HEK293 (cell line): ENCODE measurements around the gene USP44.

ENCODE experiments used
- CTCF ChIA-PET: fragments of 350-600 bp; formaldehyde crosslinking; extraction: SDS; loops from one replicate; lab custom pipeline; 2021; ENCODE audit warnings: antibody characterized with exemption; lab: Yijun Ruan, JAX
- POLR2A ChIA-PET: fragments of 300-600 bp; formaldehyde crosslinking; extraction: SDS; loops from one replicate; lab custom pipeline; 2020; ENCODE audit warnings: antibody characterized with exemption, inconsistent platforms; lab: Yijun Ruan, JAX
- H3K27ac ChIP-seq: fragments of 200-500 bp; sonication (Bioruptor generic); 2 replicates; pipeline ENCODE4 v1.5.1; 2014; ENCODE audit warnings: low read depth, low read length, control low read depth, inconsistent platforms; ENCODE audit errors: extremely low read depth
- H3K36me3 ChIP-seq, 2 experiments: fragments of 200-500 bp in 1 of 2; sonication (Bioruptor generic) in 1 of 2; 1 replicate in 1 of 2; 2 replicates in 1 of 2; pipeline ENCODE4 v1.5.1; 2014 to 2017; ENCODE audit warnings: inconsistent platforms in 2 of 2, low read length in 2 of 2; ENCODE audit not compliant: control insufficient read depth in 2 of 2, insufficient read depth in 1 of 2
- H3K4me1 ChIP-seq: fragments of 200-500 bp; sonication (Bioruptor generic); 2 replicates; pipeline ENCODE4 v1.5.1; 2014; ENCODE audit warnings: mild to moderate bottlenecking, low read length, inconsistent platforms; ENCODE audit not compliant: control insufficient read depth, insufficient read depth
- H3K4me3 ChIP-seq: 2 replicates; pipeline ENCODE4 v1.5.1; 2011; ENCODE audit warnings: low read depth, mild to moderate bottlenecking, control low read depth, low read length, moderate library complexity
- H3K9me3 ChIP-seq: fragments of 200-500 bp; sonication (Bioruptor generic); 2 replicates; pipeline ENCODE4 v1.5.1; 2014; ENCODE audit warnings: low read depth, low read length, inconsistent platforms; ENCODE audit not compliant: control insufficient read depth, insufficient read depth
- ZBTB48 ChIP-seq: fragments of 450-650 bp; formaldehyde crosslinking; IDR thresholded peaks from 2 replicates; pipeline ENCODE4 v1.5.1; 2016; ENCODE audit warnings: missing biosample characterization, missing genetic modification characterization
- ZNF558 ChIP-seq: fragments of 450-650 bp; formaldehyde crosslinking; IDR thresholded peaks from 2 replicates; pipeline ENCODE4 v1.5.1; 2016; ENCODE audit warnings: missing biosample characterization, missing genetic modification characterization
- ZNF561 ChIP-seq: fragments of 450-650 bp; IDR thresholded peaks from 2 replicates; pipeline ENCODE4 v1.5.1; 2018; ENCODE audit warnings: missing biosample characterization, missing genetic modification characterization, borderline replicate concordance
- ZNF596 ChIP-seq: fragments of 450-650 bp; IDR thresholded peaks from 2 replicates; pipeline ENCODE4 v1.5.0; 2018; ENCODE audit warnings: missing biosample characterization, mild to moderate bottlenecking, missing genetic modification characterization, moderate library complexity
- ZNF600 ChIP-seq: fragments of 450-650 bp; formaldehyde crosslinking; IDR thresholded peaks from 2 replicates; pipeline ENCODE4 v1.5.1; 2016; ENCODE audit warnings: missing biosample characterization, missing genetic modification characterization
- ZNF626 ChIP-seq: fragments of 450-650 bp; sonication (Bioruptor Pico); formaldehyde crosslinking; IDR thresholded peaks from 2 replicates; pipeline ENCODE4 v1.5.1; 2018; ENCODE audit warnings: missing biosample characterization, missing genetic modification characterization, inconsistent platforms
- ZNF629 ChIP-seq: fragments of 450-650 bp; formaldehyde crosslinking; IDR thresholded peaks from 2 replicates; pipeline ENCODE4 v1.5.1; 2017; ENCODE audit warnings: missing biosample characterization, missing genetic modification characterization
- ZNF658 ChIP-seq: fragments of 450-650 bp; formaldehyde crosslinking; IDR thresholded peaks from 2 replicates; pipeline ENCODE4; 2016; ENCODE audit warnings: missing biosample characterization, missing genetic modification characterization
- ZNF768 ChIP-seq: fragments of 450-650 bp; formaldehyde crosslinking; IDR thresholded peaks from 2 replicates; pipeline ENCODE4 v1.5.1; 2018; ENCODE audit warnings: missing biosample characterization, mild to moderate bottlenecking, missing genetic modification characterization
- ZNF776 ChIP-seq: fragments of 450-650 bp; formaldehyde crosslinking; IDR thresholded peaks from 2 replicates; pipeline ENCODE4 v1.5.0; 2017; ENCODE audit warnings: missing biosample characterization, missing genetic modification characterization, borderline replicate concordance
- TF ChIP-seq, protein P1 (sequence below): fragments of 450-650 bp; formaldehyde crosslinking; IDR thresholded peaks from 2 replicates; pipeline ENCODE4 v1.5.1; 2016; ENCODE audit warnings: missing biosample characterization, missing genetic modification characterization, borderline replicate concordance
- TF ChIP-seq, protein P2 (sequence below): fragments of 450-650 bp; formaldehyde crosslinking; IDR thresholded peaks from 2 replicates; pipeline ENCODE4 v1.5.1; 2016; ENCODE audit warnings: missing biosample characterization, missing genetic modification characterization, borderline replicate concordance
- TF ChIP-seq, protein P3 (sequence below): fragments of 450-650 bp; formaldehyde crosslinking; IDR thresholded peaks from 2 replicates; pipeline ENCODE4 v1.5.1; 2016; ENCODE audit warnings: missing biosample characterization, missing genetic modification characterization, low read depth
- TF ChIP-seq, protein P4 (sequence below): fragments of 450-650 bp; formaldehyde crosslinking; IDR thresholded peaks from 2 replicates; pipeline ENCODE4 v1.5.1; 2017; ENCODE audit warnings: missing biosample characterization, missing genetic modification characterization
- TF ChIP-seq, protein P5 (sequence below): fragments of 450-650 bp; formaldehyde crosslinking; IDR thresholded peaks from 2 replicates; pipeline ENCODE4 v1.5.1; 2016; ENCODE audit warnings: missing biosample characterization, missing genetic modification characterization

The USP44 gene

DNA sequence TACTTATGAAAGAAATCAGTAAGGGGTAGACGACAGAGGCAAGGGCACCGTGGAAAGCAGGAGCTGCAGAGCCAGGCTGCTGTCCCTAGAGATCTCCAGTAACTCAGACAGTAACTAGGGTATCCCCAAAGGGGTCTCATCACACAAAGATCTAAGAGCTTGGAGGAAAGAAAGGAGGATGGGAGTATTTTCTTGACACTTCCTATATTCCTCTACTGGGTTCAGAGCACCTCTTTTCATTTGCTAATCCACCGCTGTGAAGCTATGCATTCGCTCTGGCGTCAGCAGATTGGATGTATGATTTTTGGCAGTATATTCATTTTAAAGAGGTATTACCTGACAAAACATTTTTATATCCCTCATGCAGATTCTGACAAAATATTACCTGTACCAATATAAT lies 12.6 kb downstream of the USP44 start:
- H3K4me3 ChIP-seq = no peak overlapping the region
- 0 out of 2 replicates have a peak, but pooled peaks cover 4% of the 10 kb centered on the region for H3K4me1 ChIP-seq
- ChIA-PET CTCF (interaction anchor here (0.6 to 5.5 kb wide), 10 partner anchors 9 to 993 kb away, joined by 3 to 54 read pairs (median 4); no protein-coding TSS in a partner anchor), POLR2A (interaction anchor here (0.6 to 1.2 kb wide), 2 partner anchors 35 to 65 kb away, joined by 4 to 9 read pairs; no protein-coding TSS in a partner anchor)
- H3K27ac ChIP-seq = no peak overlapping the region
- no peaks in the 10 kb centered on the region for H3K9me3 ChIP-seq
- TF ChIP-seq ZBTB48 (tag by site-specific recombination) (0 out of 2 replicates have a peak, but pooled peaks have one; percentile 30), ZNF600 (no peak), ZNF561 (tag by site-specific recombination) (no peak)
- H3K36me3 ChIP-seq = no peaks in the 10 kb centered on the region

DNA sequence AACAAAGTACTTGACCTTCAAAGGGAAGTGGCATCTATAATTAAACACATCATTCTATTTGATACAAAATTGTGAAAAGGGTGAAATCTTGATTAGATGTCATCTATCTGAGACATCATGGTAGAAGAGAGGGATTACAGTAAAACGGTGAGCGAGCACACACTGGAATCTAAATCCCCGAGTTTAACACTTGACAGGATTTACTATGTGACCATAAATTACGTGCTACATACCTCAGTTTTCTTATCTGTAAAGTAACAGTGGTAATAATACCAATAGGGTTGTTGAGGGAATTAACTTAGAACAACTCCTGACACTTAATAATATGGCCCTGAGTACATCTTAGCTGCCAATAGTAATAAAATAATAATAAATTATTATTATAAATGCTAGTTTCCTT lies 13.3 kb downstream of the USP44 start:
- H3K27ac ChIP-seq = no peak overlapping the region
- POLR2A ChIA-PET = interaction anchor here (1.2 kb wide), 1 partner anchor 65 kb away, joined by 4 read pairs; no protein-coding TSS in a partner anchor

DNA sequence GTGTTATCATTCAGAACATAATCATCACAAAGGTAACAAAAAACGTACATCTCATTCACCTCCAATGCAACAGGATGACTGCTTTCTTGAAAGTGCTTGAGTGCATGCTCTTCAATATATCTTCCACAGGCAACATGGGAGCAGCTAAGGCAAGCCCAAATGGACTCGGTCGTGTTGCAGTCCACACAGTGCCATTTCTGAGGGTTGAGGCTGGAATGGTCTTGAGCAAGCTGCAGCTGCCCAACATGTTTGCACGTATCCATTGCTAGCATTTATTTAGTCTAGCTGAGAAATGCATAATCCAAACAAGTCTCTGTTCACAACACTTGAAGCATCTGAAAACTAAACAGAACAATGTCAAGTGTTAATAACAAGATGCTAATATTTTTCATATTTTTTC lies 17.3 kb downstream of the USP44 start:
- Histone ChIP-seq H3K27ac (no peak overlapping the region), H3K4me1 (0 out of 2 replicates have a peak, but pooled peaks cover 4% of the 10 kb centered on the region), H3K9me3 (no peaks in the 10 kb centered on the region), H3K4me3 (no peak overlapping the region), H3K36me3 (no peaks in the 10 kb centered on the region)
- CTCF ChIA-PET = interaction anchor here (0.6 to 5.5 kb wide), 34 partner anchors 8 to 988 kb away, joined by 3 to 54 read pairs (median 4); partner anchors contain the start of genes FGD6 and VEZT
- POLR2A ChIA-PET = interaction anchor here (0.7 to 1.5 kb wide), 3 partner anchors 60 to 417 kb away, joined by 4 to 7 read pairs (median 4); partner anchors contain the start of gene METAP2
- TF ChIP-seq ZNF558 = no peak
- TF ChIP-seq, protein P1, sequence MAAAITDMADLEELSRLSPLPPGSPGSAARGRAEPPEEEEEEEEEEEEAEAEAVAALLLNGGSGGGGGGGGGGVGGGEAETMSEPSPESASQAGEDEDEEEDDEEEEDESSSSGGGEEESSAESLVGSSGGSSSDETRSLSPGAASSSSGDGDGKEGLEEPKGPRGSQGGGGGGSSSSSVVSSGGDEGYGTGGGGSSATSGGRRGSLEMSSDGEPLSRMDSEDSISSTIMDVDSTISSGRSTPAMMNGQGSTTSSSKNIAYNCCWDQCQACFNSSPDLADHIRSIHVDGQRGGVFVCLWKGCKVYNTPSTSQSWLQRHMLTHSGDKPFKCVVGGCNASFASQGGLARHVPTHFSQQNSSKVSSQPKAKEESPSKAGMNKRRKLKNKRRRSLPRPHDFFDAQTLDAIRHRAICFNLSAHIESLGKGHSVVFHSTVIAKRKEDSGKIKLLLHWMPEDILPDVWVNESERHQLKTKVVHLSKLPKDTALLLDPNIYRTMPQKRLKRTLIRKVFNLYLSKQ = no peak
- TF ChIP-seq, protein P2, sequence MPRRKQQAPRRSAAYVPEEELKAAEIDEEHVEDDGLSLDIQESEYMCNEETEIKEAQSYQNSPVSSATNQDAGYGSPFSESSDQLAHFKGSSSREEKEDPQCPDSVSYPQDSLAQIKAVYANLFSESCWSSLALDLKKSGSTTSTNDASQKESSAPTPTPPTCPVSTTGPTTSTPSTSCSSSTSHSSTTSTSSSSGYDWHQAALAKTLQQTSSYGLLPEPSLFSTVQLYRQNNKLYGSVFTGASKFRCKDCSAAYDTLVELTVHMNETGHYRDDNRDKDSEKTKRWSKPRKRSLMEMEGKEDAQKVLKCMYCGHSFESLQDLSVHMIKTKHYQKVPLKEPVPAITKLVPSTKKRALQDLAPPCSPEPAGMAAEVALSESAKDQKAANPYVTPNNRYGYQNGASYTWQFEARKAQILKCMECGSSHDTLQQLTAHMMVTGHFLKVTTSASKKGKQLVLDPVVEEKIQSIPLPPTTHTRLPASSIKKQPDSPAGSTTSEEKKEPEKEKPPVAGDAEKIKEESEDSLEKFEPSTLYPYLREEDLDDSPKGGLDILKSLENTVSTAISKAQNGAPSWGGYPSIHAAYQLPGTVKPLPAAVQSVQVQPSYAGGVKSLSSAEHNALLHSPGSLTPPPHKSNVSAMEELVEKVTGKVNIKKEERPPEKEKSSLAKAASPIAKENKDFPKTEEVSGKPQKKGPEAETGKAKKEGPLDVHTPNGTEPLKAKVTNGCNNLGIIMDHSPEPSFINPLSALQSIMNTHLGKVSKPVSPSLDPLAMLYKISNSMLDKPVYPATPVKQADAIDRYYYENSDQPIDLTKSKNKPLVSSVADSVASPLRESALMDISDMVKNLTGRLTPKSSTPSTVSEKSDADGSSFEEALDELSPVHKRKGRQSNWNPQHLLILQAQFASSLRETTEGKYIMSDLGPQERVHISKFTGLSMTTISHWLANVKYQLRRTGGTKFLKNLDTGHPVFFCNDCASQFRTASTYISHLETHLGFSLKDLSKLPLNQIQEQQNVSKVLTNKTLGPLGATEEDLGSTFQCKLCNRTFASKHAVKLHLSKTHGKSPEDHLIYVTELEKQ (tag by site-specific recombination) = no peak
- TF ChIP-seq, protein P3, sequence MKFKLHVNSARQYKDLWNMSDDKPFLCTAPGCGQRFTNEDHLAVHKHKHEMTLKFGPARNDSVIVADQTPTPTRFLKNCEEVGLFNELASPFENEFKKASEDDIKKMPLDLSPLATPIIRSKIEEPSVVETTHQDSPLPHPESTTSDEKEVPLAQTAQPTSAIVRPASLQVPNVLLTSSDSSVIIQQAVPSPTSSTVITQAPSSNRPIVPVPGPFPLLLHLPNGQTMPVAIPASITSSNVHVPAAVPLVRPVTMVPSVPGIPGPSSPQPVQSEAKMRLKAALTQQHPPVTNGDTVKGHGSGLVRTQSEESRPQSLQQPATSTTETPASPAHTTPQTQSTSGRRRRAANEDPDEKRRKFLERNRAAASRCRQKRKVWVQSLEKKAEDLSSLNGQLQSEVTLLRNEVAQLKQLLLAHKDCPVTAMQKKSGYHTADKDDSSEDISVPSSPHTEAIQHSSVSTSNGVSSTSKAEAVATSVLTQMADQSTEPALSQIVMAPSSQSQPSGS (tag by site-specific recombination) = no peak
- no peak for TF ChIP-seq ZNF768
- TF ChIP-seq ZNF658 = no peak
- no peak for TF ChIP-seq ZNF626 (tag by site-specific recombination)
- TF ChIP-seq ZNF596 = no peak
- TF ChIP-seq ZNF776 (tag by site-specific recombination) = no peak
- TF ChIP-seq ZNF629 (tag by site-specific recombination) = no peak

More for the DNA sequence above, 13.3 kb downstream of the USP44 start:
- Histone ChIP-seq H3K36me3 (no peaks in the 10 kb centered on the region), H3K4me1 (0 out of 2 replicates have a peak, but pooled peaks cover 4% of the 10 kb centered on the region), H3K4me3 (no peak overlapping the region)
- TF ChIP-seq, protein P4, sequence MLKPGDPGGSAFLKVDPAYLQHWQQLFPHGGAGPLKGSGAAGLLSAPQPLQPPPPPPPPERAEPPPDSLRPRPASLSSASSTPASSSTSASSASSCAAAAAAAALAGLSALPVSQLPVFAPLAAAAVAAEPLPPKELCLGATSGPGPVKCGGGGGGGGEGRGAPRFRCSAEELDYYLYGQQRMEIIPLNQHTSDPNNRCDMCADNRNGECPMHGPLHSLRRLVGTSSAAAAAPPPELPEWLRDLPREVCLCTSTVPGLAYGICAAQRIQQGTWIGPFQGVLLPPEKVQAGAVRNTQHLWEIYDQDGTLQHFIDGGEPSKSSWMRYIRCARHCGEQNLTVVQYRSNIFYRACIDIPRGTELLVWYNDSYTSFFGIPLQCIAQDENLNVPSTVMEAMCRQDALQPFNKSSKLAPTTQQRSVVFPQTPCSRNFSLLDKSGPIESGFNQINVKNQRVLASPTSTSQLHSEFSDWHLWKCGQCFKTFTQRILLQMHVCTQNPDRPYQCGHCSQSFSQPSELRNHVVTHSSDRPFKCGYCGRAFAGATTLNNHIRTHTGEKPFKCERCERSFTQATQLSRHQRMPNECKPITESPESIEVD (tag by site-specific recombination) = peak; percentile 66
- TF ChIP-seq, protein P5, sequence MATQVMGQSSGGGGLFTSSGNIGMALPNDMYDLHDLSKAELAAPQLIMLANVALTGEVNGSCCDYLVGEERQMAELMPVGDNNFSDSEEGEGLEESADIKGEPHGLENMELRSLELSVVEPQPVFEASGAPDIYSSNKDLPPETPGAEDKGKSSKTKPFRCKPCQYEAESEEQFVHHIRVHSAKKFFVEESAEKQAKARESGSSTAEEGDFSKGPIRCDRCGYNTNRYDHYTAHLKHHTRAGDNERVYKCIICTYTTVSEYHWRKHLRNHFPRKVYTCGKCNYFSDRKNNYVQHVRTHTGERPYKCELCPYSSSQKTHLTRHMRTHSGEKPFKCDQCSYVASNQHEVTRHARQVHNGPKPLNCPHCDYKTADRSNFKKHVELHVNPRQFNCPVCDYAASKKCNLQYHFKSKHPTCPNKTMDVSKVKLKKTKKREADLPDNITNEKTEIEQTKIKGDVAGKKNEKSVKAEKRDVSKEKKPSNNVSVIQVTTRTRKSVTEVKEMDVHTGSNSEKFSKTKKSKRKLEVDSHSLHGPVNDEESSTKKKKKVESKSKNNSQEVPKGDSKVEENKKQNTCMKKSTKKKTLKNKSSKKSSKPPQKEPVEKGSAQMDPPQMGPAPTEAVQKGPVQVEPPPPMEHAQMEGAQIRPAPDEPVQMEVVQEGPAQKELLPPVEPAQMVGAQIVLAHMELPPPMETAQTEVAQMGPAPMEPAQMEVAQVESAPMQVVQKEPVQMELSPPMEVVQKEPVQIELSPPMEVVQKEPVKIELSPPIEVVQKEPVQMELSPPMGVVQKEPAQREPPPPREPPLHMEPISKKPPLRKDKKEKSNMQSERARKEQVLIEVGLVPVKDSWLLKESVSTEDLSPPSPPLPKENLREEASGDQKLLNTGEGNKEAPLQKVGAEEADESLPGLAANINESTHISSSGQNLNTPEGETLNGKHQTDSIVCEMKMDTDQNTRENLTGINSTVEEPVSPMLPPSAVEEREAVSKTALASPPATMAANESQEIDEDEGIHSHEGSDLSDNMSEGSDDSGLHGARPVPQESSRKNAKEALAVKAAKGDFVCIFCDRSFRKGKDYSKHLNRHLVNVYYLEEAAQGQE (tag by site-specific recombination) = no peak
- TF ChIP-seq, all 188 proteins: peak for 1
- CTCF ChIA-PET = interaction anchor here (0.7 to 5.5 kb wide), 5 partner anchors 17 to 421 kb away, joined by 3 to 54 read pairs (median 4); no protein-coding TSS in a partner anchor
- H3K9me3 ChIP-seq = no peaks in the 10 kb centered on the region
